ENCODE measurements around the gene GCGR.
A peak's percentile ranks its signal among the peaks of the same experiment; 100 is the strongest.

Gene GCGR

GRCh38 chr17:81792675-81793615, 11.0 kb upstream of the GCGR start (continued):
- TF ChIP-seq, protein P1, sequence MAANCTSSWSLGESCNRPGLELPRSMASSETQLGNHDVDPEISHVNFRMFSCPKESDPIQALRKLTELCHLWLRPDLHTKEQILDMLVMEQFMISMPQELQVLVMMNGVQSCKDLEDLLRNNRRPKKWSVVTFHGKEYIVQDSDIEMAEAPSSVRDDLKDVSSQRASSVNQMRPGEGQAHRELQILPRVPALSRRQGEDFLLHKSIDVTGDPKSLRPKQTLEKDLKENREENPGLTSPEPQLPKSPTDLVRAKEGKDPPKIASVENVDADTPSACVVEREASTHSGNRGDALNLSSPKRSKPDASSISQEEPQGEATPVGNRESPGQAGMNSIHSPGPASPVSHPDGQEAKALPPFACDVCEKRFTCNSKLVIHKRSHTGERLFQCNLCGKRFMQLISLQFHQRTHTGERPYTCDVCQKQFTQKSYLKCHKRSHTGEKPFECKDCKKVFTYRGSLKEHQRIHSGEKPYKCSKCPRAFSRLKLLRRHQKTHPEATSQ (tag by site-specific recombination; IDR thresholded peaks at IDR 0.05), result no peak
- TF ChIP-seq ZNF530 (tag by site-specific recombination; IDR thresholded peaks at IDR 0.05; ENCODE audit: low read depth) (0 out of 2 replicates have a peak, but pooled peaks have one; percentile 4), ZNF548 (tag by site-specific recombination; IDR thresholded peaks at IDR 0.05) (peak; percentile 10; the same call in 1 of the 2 replicates), PRDM6 (tag by site-specific recombination; IDR thresholded peaks at IDR 0.05) (no peak), ZNF221 (tag by site-specific recombination; IDR thresholded peaks at IDR 0.05; ENCODE audit: borderline replicate concordance) (no peak), ZNF280C (tag by site-specific recombination; IDR thresholded peaks at IDR 0.05) (0 out of 2 replicates have a peak, but pooled peaks have one; percentile 35), ZNF677 (tag by site-specific recombination; IDR thresholded peaks at IDR 0.05) (no peak), OVOL3 (tag by site-specific recombination; IDR thresholded peaks at IDR 0.05) (no peak; the same call in 1 of the 2 replicates), ZNF140 (tag by site-specific recombination; IDR thresholded peaks at IDR 0.05) (no peak; the same call in 1 of the 2 replicates), SP2 (tag by site-specific recombination; IDR thresholded peaks at IDR 0.05) (no peak), ZFHX2 (tag by site-specific recombination; conservative IDR thresholded peaks at IDR 0.05) (peak; percentile 88), ZBTB48 (tag by site-specific recombination; IDR thresholded peaks at IDR 0.05) (no peak), REPIN1 (tag by site-specific recombination; IDR thresholded peaks at IDR 0.05; ENCODE audit: low read depth) (no peak), ZNF274 (IDR thresholded peaks at IDR 0.05; ENCODE audit: low read length) (no peak), ZNF274 (tag by site-specific recombination; IDR thresholded peaks at IDR 0.05; ENCODE audit: borderline replicate concordance) (peak; percentile 47; the same call in 1 of the 2 replicates), ZNF791 (tag by site-specific recombination; IDR thresholded peaks at IDR 0.05) (peak; percentile 17; the same call in 1 of the 2 replicates), ZNF558 (tag by site-specific recombination; IDR thresholded peaks at IDR 0.05) (no peak), ZNF146 (tag by site-specific recombination; IDR thresholded peaks at IDR 0.05) (no peak), ZNF510 (tag by site-specific recombination; IDR thresholded peaks at IDR 0.05; ENCODE audit: insufficient replicate concordance) (no peak), ZSCAN18 (tag by site-specific recombination; IDR thresholded peaks at IDR 0.05) (0 out of 2 replicates have a peak, but pooled peaks have one; percentile 41), ZBTB1 (tag by site-specific recombination; IDR thresholded peaks at IDR 0.05) (no peak), HOXD13 (CRISPR knock-in tag; IDR thresholded peaks at IDR 0.05; ENCODE audit: borderline replicate concordance) (no peak), SETDB1 (IDR thresholded peaks at IDR 0.05; ENCODE audit: insufficient read length, low read length) (no peak), ZNF549 (tag by site-specific recombination; IDR thresholded peaks at IDR 0.05) (no peak)
- TF ChIP-seq, protein P2, sequence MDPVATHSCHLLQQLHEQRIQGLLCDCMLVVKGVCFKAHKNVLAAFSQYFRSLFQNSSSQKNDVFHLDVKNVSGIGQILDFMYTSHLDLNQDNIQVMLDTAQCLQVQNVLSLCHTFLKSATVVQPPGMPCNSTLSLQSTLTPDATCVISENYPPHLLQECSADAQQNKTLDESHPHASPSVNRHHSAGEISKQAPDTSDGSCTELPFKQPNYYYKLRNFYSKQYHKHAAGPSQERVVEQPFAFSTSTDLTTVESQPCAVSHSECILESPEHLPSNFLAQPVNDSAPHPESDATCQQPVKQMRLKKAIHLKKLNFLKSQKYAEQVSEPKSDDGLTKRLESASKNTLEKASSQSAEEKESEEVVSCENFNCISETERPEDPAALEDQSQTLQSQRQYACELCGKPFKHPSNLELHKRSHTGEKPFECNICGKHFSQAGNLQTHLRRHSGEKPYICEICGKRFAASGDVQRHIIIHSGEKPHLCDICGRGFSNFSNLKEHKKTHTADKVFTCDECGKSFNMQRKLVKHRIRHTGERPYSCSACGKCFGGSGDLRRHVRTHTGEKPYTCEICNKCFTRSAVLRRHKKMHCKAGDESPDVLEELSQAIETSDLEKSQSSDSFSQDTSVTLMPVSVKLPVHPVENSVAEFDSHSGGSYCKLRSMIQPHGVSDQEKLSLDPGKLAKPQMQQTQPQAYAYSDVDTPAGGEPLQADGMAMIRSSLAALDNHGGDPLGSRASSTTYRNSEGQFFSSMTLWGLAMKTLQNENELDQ (tag by site-specific recombination; IDR thresholded peaks at IDR 0.05; ENCODE audit: low read depth), result no peak
- TF ChIP-seq, protein P3, sequence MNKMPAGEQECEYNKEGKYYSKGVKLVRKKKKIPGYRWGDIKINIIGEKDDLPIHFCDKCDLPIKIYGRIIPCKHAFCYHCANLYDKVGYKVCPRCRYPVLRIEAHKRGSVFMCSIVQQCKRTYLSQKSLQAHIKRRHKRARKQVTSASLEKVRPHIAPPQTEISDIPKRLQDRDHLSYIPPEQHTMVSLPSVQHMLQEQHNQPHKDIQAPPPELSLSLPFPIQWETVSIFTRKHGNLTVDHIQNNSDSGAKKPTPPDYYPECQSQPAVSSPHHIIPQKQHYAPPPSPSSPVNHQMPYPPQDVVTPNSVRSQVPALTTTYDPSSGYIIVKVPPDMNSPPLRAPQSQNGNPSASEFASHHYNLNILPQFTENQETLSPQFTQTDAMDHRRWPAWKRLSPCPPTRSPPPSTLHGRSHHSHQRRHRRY (tag by site-specific recombination; IDR thresholded peaks at IDR 0.05), result peak; percentile 40; the same call in 1 of the 2 replicates
- TF ChIP-seq, protein P4, sequence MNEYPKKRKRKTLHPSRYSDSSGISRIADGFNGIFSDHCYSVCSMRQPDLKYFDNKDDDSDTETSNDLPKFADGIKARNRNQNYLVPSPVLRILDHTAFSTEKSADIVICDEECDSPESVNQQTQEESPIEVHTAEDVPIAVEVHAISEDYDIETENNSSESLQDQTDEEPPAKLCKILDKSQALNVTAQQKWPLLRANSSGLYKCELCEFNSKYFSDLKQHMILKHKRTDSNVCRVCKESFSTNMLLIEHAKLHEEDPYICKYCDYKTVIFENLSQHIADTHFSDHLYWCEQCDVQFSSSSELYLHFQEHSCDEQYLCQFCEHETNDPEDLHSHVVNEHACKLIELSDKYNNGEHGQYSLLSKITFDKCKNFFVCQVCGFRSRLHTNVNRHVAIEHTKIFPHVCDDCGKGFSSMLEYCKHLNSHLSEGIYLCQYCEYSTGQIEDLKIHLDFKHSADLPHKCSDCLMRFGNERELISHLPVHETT (tag by site-specific recombination; IDR thresholded peaks at IDR 0.05), result peak; percentile 74
